Esophagus (tissue), 2 donors: Measurements from ENCODE around the gene OR4N5. TPM values are rescaled to one million over a fixed set of nuclear protein-coding genes. Genes with fewer than 3 reads are reported as not detected.
"Not testable (repeated sequence)": the region's sequence is repeated elsewhere in the genome, so short reads cannot be mapped to it uniquely, and the experiment has no call there.

Source experiments
- H3K27ac ChIP-seq, 2 donors: one replicate each; pipeline ENCODE4 v1.5.1; 2013; ENCODE audit warnings: low read depth in 2 of 2, mild to moderate bottlenecking in 2 of 2, inconsistent platforms in 1 of 2, low read length in 1 of 2, moderate library complexity in 1 of 2
- H3K27me3 ChIP-seq, 2 donors: one replicate each; pipeline ENCODE4 v1.6.1; 2013; ENCODE audit warnings: low read length in 2 of 2, control low read depth in 1 of 2, mild to moderate bottlenecking in 1 of 2; ENCODE audit not compliant: insufficient read depth in 2 of 2, control insufficient read depth in 1 of 2
- H3K36me3 ChIP-seq, 2 donors: one replicate each; pipeline ENCODE4 v1.6.1; 2013; ENCODE audit warnings: low read length in 1 of 2; ENCODE audit not compliant: control insufficient read depth in 2 of 2, insufficient read depth in 2 of 2
- H3K4me1 ChIP-seq, 2 donors: one replicate each; pipeline ENCODE4 v1.6.1; 2013; ENCODE audit warnings: low read length in 1 of 2; ENCODE audit not compliant: control insufficient read depth in 2 of 2, insufficient read depth in 2 of 2
- H3K4me3 ChIP-seq, 2 donors: one replicate each; pipeline ENCODE4 v1.5.1; 2013; ENCODE audit warnings: low read length in 2 of 2, mild to moderate bottlenecking in 2 of 2, low read depth in 1 of 2, moderate library complexity in 1 of 2
- H3K9me3 ChIP-seq, 2 donors: one replicate each; pipeline ENCODE4 v1.6.1; 2013; ENCODE audit warnings: mild to moderate bottlenecking in 2 of 2, low read depth in 1 of 2, low read length in 1 of 2, moderate library complexity in 1 of 2; ENCODE audit not compliant: control insufficient read depth in 2 of 2, insufficient read depth in 1 of 2
- WGBS, 2 donors: extraction: QIAGEN DNeasy Blood & Tissue Kit; methylation state at CpG; one replicate each; pipeline ENCODE4 v1.1.7; 2013; 5-methylcytosine and 5-hydroxymethylcytosine counted together
- polyA plus RNA-seq, 2 donors: library from polyadenylated mRNA; stranded (reverse); fragments of 200-250 nt; gene quantifications; one replicate each; pipeline ENCODE4 v1.2.3, GENCODE V29; 2013
- donor health status: healthy with polysubstance abuse.
- donor health status: Bipolar disorder and iron deficiency.

The OR4N5 gene, protein sequence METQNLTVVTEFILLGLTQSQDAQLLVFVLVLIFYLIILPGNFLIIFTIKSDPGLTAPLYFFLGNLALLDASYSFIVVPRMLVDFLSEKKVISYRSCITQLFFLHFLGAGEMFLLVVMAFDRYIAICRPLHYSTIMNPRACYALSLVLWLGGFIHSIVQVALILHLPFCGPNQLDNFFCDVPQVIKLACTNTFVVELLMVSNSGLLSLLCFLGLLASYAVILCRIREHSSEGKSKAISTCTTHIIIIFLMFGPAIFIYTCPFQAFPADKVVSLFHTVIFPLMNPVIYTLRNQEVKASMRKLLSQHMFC
- not detected for polyA plus RNA-seq

DNA sequence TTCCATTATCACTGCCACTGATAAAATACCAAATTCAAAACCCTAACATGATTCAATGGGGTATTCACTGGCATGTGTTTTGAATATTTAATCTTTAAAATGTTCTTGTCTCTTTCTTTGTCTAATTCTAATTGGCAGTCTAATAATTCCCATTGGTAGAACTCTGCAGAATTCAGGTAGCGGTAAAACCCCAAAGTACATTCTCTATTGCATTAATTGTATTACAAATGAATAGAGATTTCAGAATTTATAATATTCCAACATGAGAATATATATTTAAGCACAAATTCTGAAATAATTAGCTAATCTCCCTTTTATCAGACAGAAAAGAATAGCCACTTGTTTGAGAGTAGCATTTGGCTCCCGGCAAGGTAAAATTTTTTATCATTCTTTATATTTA lies at the start of gene OR4N5:
Gene OR4N5, plus strand, starts transcription at position 301 of the 400 bp plus-strand sequence. CDS start 4,916 bp downstream, outside the sequence.
- Histone ChIP-seq H3K9me3 (no peaks in the 10 kb centered on the region), H3K27ac (no peak within 1 kb of the TSS), H3K4me1 (no peaks in the 10 kb centered on the region), H3K36me3 (no peaks in the 10 kb centered on the region), H3K4me3 (no peak within 1 kb of the TSS), H3K27me3 (no peaks in the 10 kb centered on the region)
- 87 to 95% methylated on average over 2 of the region's 2 CpGs for WGBS, 2 donors

DNA sequence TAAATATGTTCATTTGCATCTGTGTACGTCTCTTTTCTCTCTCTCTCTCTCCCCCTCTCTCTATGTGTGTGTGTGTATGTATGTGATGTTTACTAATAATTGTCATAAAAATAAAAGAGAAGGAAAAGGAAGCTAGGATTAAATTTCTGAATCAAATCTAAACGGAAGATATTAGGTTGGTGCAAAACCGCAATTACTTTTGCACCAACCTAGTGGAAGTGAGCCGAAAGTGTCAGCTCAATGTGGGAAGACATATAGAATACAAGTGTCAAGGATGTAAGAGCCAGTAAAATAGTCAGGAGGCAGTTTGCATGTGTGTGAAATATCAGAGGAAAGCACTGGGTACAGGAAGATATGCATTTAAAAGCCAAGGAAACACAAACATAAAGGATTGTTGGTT lies 46.6 kb upstream of the OR4N5 start:
- Histone ChIP-seq H3K27me3 (peaks cover 0 to 2% of the 10 kb centered on the region in 2 donors), H3K27ac (no peak overlapping the region), H3K4me1 (no peaks in the 10 kb centered on the region), H3K9me3 (no peaks in the 10 kb centered on the region), H3K4me3 (no peak overlapping the region), H3K36me3 (no peaks in the 10 kb centered on the region)
- 31 to 44% methylated on average over 4 of the region's 4 CpGs for WGBS, 2 donors

DNA sequence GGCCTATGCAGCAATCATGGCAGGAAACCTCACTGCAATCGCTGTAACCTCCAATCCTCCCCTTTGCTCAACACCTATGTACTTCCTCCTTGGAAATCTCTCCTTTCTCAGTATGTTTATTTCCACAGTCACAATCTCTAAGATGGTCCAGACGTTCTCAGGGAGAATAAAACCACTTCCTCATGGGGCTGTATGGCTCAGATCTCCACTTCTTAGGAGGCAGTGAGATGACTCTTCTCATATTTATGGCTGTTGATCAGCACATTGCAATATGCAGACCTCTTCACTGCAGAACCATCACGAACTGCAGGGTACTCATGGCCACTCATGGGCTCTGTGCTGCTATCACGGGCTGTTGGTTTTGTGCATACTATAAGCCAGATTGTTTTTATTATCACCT lies 45.2 kb upstream of the OR4N5 start:
- Histone ChIP-seq H3K27me3 (peaks cover 0 to 2% of the 10 kb centered on the region in 2 donors), H3K36me3 (no peaks in the 10 kb centered on the region), H3K27ac (no peak overlapping the region), H3K9me3 (no peaks in the 10 kb centered on the region), H3K4me3 (no peak overlapping the region), H3K4me1 (no peaks in the 10 kb centered on the region)
- WGBS, 2 donors: 22 to 24% methylated on average over 4 of the region's 4 CpGs

DNA sequence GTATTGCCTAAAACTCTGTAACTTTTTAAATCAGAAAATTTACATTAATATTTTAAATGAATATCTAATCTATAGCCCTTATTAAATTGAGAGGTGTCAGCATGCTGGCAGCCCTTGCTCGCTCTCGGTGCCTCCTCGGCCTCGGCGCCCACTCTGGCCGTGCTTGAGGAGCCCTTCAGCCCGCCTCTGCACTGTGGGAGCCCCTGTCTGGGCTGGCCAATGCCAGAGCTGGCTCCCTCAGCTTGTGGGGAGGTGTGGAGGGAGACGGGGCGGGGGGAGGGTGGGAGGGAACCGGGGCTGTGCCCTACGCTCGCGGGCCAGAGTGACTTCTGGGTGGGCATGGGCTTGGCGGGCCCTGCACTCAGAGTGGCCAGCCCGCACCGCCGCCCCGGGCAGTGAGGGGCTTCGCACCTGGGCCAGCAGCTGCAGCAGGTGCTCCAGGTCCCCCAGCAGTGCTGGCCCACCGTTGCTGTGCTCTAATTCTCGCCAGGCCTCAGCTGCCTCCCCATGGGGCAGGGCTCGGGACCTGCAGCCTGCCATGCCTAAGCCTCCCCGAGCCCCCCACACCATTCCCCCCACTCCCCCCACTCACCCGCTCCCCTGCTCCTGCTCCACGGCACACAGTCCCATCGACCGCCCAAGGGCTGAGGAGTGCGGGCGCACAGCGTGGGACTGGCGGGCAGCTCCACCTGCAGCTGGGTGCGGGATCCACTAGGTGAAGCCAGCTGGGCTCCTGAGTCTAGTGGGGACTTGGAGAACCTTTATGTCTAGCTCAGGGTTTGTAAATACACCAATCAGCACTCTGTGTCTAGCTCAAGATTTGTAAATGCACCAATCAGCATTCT lies 39.5 kb upstream of the OR4N5 start:
- not testable (repeated sequence) for H3K27me3 ChIP-seq, H3K27ac ChIP-seq, H3K4me1 ChIP-seq, H3K9me3 ChIP-seq, H3K36me3 ChIP-seq, H3K4me3 ChIP-seq
- 86 to 87% methylated on average over 23 to 32 of the region's 32 CpGs for WGBS, 2 donors

DNA sequence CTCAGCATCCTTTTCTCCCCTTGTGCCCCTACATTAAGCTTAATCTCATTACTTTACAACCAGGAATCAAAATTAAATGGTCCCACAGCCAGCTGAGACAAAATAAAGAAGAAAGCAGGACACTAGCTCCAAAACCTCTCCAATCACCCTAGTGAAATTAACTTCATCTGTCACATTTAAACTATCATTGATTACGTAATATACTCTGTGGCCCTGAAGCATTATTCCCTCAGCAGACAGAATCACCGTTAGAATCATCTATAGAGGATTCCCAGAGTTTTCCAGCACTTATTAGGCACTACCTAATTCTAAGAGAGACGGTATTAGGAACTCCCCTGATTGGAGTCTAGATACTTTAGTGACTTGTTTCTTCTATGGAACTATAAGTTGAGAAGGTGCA lies 28.2 kb upstream of the OR4N5 start, which contains the start of gene OR4K17:
Gene OR4K17, plus strand, starts transcription at position 302 of the 400 bp plus-strand sequence. CDS start 6,761 bp downstream, outside the sequence.
- H3K9me3 ChIP-seq: no peaks in the 10 kb centered on the region
- H3K4me1 ChIP-seq: no peaks in the 10 kb centered on the region
- no peaks in the 10 kb centered on the region for H3K27me3 ChIP-seq
- H3K4me3 ChIP-seq: no peak within 1 kb of the TSS
- no peaks in the 10 kb centered on the region for H3K36me3 ChIP-seq
- H3K27ac ChIP-seq: no peak within 1 kb of the TSS
- WGBS, 2 donors: 55 to 59% methylated on average over 3 of the region's 3 CpGs

DNA sequence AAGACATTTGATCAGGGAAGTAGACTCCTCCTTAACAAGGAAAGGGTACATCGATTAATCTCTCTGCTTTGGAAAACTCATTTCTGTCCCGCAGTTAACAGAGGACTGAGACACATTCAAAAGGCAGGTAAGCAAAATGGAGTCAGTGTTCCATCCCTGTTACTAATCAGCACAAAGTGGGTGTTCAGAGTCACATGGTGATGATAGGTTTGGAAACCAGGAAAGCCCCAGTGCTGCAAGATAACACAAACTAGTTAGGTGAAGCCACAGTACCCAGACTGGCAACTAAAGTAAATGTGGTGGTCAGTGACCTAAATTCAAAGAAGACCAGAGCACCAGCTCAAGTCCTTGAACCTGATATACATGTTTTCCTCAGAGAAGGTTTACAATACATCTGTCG lies 26.3 kb upstream of the OR4N5 start:
- WGBS, 2 donors: 70 to 78% methylated on average over 3 of the region's 3 CpGs
- Histone ChIP-seq H3K27me3 (no peaks in the 10 kb centered on the region), H3K9me3 (no peaks in the 10 kb centered on the region)

DNA sequence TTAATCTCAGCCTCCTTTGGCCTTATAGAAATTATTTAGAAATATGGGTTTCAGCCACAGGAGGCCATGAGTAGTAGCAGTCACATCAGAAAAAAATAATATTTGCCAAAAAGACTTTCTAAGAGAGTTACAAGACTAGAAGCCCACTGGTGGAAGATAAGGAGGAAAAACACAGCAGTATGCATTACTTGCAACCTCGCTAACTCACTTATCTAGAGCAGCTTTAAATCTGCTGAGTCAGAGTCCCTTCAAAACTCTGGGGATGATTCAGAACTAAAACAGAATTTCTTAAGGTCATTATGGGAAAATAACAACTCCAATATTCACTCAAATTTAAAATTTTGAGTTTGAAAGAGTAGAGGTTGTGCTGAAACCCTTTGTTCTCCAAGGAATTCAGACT lies 21.9 kb upstream of the OR4N5 start:
- Histone ChIP-seq H3K27me3 (no peaks in the 10 kb centered on the region), H3K9me3 (no peaks in the 10 kb centered on the region), H3K4me1 (no peaks in the 10 kb centered on the region), H3K36me3 (no peaks in the 10 kb centered on the region), H3K27ac (no peak overlapping the region), H3K4me3 (no peak overlapping the region)
- WGBS, 2 donors: 45 to 58% methylated on average over 1 of the region's 1 CpG

More for the DNA sequence above, 26.3 kb upstream of the OR4N5 start:
- no peaks in the 10 kb centered on the region for H3K36me3 ChIP-seq
- no peaks in the 10 kb centered on the region for H3K4me1 ChIP-seq
- H3K4me3 ChIP-seq: no peak overlapping the region
- H3K27ac ChIP-seq: no peak overlapping the region

DNA sequence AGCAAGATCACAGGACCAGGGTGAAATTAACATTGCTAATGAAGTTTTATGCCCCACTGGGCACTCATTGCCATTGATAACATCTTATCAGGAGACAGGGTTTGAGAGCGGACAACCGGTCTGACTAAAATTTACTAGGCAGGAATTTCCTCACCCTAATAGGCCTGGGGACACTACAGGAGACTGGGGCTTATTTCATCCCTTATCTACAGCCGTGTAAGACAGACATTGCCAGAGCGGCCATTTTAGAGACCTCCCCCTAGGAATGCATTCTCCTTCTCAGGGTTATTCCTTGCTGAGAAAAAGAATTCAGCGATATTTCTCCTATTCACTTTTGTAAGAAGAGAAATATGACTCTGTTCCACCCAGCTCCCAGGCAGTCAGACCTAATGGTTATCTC lies 19.8 kb upstream of the OR4N5 start:
- 81% methylated on average over 5 of the region's 5 CpGs for WGBS, 2 donors
- Histone ChIP-seq H3K4me3 (no peak overlapping the region), H3K9me3 (no peaks in the 10 kb centered on the region), H3K4me1 (no peaks in the 10 kb centered on the region), H3K27ac (no peak overlapping the region), H3K27me3 (no peaks in the 10 kb centered on the region), H3K36me3 (no peaks in the 10 kb centered on the region)

DNA sequence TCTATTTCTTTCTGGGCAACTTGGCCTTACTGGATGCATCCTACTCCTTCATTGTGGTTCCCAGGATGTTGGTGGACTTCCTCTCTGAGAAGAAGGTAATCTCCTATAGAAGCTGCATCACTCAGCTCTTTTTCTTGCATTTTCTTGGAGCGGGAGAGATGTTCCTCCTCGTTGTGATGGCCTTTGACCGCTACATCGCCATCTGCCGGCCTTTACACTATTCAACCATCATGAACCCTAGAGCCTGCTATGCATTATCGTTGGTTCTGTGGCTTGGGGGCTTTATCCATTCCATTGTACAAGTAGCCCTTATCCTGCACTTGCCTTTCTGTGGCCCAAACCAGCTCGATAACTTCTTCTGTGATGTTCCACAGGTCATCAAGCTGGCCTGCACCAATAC lies 5.3 kb downstream of the OR4N5 start:
- no peaks in the 10 kb centered on the region for H3K4me1 ChIP-seq
- H3K9me3 ChIP-seq: no peaks in the 10 kb centered on the region
- H3K27me3 ChIP-seq: no peaks in the 10 kb centered on the region
- H3K36me3 ChIP-seq: no peaks in the 10 kb centered on the region
- 31 to 36% methylated on average over 7 of the region's 7 CpGs for WGBS, 2 donors
- no peak overlapping the region for H3K27ac ChIP-seq
- no peak overlapping the region for H3K4me3 ChIP-seq
